Prostate gland (tissue), 2 donors: ENCODE data around the gene METTL9.
A peak's percentile ranks its signal among the peaks of the same experiment; 100 is the strongest.

Experiments
- CTCF ChIP-seq, 4 experiments: fragments of 200-600 bp in 2 of 4; fragments of 450-650 bp in 2 of 4; sonication (generic) in 2 of 4; IDR thresholded peaks; 1 replicate in 3 of 4; 2 replicates in 1 of 4; pipeline ENCODE4 v1.5.1; 2016 to 2019; ENCODE audit warnings: antibody characterized with exemption in 4 of 4, mild to moderate bottlenecking in 2 of 4, moderate library complexity in 2 of 4
- POLR2A ChIP-seq: fragments of 450-650 bp; IDR thresholded peaks from one replicate; pipeline ENCODE4 v1.6.1; 2016; ENCODE audit warnings: antibody characterized with exemption, mild to moderate bottlenecking
- POLR2AphosphoS5 ChIP-seq: sonication (generic); formaldehyde crosslinking; IDR thresholded peaks from one replicate; pipeline ENCODE4 v1.6.1; 2017; ENCODE audit warnings: antibody characterized with exemption

GRCh38 chr16:21656795-21657768 lies 57.7 kb downstream of the METTL9 start:
- TF ChIP-seq POLR2AphosphoS5 (no peak), CTCF (IDR thresholded peaks at IDR 0.05) (peak; percentile 51 to 79 (median 67)), POLR2A (no peak)
